Activated T-cell treated with anti-CD3 and anti-CD28 coated beads, Interleukin-2, amount 50 U/mL, for 48 hours (primary cell): ENCODE measurements around the gene PRKACB.
"Not testable (repeated sequence)": the region's sequence is repeated elsewhere in the genome, so short reads cannot be mapped to it uniquely, and the experiment has no call there.

Source experiments
- DNase-seq, 2 experiments: peaks; one replicate each; pipeline ENCODE4 v3.0.0-alpha.2; 2020

The PRKACB gene

DNA sequence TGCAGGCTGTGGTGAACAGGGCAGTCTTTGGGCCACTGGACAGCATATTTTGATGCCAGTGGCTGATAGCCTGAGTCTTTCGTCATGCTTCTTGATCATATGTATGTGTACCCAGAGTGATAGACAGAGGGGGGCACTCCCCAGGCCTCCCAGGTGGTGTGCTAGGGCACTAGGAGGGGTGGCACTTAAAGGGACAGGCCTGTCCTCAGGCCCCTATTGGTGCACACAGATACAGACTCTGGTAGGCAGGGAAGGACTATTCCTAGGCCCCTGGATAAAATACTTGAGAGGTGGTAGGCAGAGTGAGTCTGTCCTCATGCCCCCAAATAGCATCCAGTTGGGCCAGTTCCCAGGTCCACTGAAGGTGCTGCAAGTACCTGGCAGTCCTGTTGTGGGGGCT lies 80.8 kb downstream of the PRKACB start:
- no peak for DNase-seq

DNA sequence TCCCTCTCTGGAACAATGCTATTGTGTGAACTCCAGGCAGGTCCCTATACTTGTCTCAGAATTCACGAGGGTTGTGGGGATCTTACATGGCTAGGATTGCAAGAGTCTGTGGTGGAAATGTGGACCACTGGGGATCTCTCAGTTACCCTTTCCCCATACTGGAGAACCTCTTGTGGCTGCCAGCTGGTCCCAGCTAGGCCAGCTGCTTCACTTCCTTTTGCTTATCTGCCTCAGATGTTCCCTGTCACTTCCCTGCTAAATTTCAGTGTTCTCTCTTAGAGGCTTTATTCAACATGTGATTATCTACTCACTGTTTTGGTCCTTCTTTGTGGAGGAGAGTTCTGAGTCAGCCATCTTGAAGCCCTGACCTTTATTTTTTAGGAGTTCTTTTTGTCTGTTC lies 81.6 kb downstream of the PRKACB start:
- DNase-seq: no peak

DNA sequence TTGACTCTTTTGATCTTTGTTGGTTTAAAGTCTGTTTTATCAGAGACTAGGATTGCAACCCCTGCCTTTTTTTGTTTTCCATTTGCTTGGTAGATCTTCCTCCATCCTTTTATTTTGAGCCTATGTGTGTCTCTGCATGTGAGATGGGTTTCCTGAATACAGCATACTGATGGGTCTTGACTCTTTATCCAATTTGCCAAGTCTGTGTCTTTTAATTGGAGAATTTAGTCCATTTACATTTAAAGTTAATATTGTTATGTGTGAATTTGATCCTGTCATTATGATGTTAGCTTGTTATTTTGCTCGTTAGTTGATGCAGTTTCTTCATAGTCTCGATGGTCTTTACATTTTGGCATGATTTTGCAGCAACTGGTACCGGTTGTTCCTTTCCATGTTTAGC lies 88.6 kb downstream of the PRKACB start:
- DNase-seq: not testable (repeated sequence)

DNA sequence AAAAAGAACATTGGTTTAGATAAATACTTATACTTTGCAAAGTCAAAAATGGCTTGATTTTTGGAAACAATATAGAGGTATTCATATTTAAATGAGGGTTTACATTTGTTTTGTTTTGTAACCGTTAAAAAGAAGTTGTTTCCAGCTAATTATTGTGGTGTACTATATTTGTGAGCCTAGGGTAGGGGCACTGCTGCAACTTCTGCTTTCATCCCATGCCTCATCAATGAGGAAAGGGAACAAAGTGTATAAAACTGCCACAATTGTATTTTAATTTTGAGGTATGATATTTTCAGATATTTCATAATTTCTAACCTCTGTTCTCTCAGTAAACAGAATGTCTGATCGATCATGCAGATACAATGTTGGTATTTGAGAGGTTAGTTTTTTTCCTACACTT lies 92.2 kb downstream of the PRKACB start:
- DNase-seq: no peak

GRCh38 chr1:84242641-84243040 lies 98.6 kb downstream of the PRKACB start:
- DNase-seq: no peak

DNA sequence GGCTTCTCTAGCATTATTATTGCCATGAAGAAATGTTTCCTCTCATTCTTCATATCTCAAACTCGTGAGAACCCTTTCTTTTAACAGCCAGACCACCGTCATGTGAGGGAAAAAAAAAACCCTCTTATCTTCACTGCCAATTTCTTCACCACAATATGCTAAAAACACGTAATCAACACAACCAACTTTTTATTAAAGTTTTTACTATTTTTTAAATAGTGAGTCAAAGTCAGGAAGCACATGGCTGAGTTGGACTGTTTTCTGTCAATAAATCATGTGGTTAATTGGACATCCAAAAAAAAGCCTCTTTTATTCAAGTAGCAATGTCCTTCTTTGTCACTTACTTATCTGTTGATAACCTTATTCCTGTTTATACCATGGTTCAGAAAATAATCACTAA lies 101.5 kb downstream of the PRKACB start:
- no peak for DNase-seq

GRCh38 chr1:84246213-84246612 lies 102.1 kb downstream of the PRKACB start:
- DNase-seq: no peak

DNA sequence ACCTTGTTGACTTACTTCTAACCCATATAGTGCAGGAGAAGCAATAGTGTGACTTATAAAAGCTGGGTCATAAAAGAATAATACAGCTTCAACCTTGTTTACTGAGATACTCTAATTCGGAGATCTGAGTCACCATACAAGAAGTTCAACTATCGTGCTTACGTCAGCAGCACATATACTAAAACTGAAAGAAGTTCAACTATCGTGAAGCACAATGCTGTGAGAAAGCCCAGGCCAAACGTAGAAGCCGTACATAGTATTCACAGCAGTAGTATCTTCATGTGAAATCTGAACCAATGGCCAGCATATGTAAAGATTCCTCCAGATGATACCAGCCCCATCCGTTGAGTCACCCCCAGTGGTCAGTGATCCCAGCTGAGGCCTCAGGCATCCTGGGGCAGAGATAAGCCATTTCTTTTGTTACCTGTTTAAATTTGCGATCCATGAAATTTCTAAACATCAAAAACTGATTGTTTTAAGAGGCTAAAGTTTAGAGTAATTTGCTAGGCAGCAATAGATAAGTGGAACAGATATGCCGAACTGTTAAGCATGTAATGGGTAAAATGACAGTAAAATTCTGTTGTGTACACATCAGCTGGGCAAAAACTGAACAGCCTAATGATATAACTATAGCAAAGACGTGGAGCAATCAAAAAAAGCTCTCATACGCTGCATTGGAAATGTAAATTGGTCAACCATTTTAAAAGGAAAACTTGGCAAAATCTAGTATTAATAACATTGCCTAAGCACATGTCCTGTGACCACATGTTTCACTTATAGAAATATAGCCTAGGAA lies 103.6 kb downstream of the PRKACB start:
- DNase-seq: no peak

- no peak for DNase-seq
Observed at GRCh38 chr1:84250668-84251067, 106.6 kb downstream of the PRKACB start.

- DNase-seq: no peak
Observed at GRCh38 chr1:84253036-84253435, 109.0 kb downstream of the PRKACB start.

- DNase-seq: no peak
Observed at GRCh38 chr1:84253891-84254290, 109.8 kb downstream of the PRKACB start.

DNA sequence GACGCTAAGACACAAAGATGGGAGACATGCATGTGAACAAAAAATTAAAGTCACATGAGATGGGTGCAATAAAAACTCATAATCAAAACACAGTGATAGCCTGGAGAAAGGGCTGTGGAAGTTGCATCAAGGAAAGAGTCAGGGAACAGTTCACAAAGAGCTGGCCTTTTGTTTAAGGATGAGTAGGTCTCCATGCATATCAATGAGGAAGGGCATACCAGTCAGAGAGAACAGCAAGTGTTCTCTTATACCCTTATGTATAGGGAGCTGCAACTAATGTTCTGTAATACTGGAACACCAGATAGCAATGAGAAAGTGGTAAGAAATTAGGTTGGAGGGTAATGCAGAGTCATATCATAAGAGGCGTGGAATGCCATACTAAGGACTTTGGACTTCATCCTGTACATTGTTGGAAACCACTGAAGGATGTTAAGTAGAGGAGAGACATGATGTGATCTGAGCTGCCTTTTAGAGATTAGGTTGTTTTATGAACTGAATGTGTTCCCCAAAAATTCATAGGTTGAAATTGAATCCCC lies 110.7 kb downstream of the PRKACB start:
- DNase-seq: no peak

GRCh38 chr1:84255582-84255981 lies 111.5 kb downstream of the PRKACB start:
- no peak for DNase-seq

DNA sequence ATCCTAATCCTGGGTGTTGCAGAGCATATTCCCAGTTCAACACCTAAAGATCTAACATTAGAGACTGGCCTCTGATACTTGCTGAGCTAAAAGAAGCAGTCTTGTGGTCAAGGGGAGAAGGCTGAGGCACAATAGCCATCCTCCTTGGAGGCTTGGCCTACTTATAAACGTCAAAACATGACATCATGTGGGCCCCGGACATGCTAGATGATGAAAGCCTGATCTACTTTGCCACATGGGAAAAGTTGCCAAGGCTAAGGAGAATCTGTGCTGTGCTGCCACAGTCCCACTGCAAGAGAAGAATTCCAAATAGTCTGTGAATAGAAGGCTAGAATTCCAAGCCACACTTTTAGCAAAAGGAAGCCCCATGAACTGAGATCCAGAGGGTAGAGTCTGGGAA lies 113.5 kb downstream of the PRKACB start:
- DNase-seq: no peak

DNA sequence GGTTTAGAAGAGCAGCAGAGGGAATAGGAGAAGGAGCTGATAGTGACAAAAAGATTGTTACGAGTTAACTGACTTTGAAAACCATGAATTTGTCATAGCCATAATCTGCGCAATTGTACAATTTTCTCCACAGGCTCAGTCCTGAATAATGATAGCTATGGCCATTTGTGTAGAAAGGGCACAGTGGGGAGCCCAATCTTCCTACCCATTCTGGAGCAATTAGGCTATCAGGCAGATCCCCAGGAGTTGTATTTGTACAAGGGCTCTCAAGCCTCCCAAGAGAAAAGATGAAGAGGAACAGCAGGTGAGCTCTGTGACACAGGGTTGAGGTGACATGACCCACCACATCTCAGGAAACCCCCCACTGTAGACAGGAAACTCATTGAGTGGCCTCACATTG lies 115.3 kb downstream of the PRKACB start:
- DNase-seq: no peak

- no peak for DNase-seq
Observed at GRCh38 chr1:84259989-84260388, 115.9 kb downstream of the PRKACB start.

DNA sequence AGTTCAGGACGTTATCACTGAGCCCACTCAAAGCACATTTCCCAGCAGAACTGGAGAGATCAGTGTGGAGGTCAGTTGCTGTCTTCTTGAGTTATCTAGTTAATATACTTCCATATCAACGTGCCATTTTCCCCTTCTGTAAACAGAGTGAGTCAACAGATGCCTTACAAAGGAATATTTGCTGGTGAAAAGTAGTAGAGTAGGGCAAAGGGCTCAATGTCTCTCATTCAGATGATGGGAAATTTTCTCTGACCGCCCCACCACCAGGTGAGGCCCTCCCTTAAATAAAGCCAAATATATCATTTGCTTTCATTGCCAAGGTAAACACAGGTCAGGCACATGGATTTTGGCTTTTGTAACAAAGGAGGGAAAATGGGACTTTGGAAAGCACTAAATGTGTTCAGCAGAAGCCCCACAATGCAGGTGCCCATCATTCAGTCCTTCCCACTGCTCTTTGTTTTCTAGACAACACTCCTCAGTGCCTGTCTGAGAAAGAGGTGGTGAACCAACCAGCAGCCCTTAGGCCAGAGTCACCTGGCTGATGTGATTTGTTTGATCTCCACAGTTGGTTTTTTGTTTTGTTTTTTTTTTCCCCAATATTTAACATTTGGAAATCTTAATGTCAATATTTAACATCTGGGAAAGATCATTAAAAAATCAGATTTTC lies 116.9 kb downstream of the PRKACB start:
- DNase-seq: no peak

- DNase-seq: no peak
Observed at GRCh38 chr1:84264961-84265360, 120.9 kb downstream of the PRKACB start.

- DNase-seq: no peak
Observed at GRCh38 chr1:84265867-84266266, 121.8 kb downstream of the PRKACB start.

DNA sequence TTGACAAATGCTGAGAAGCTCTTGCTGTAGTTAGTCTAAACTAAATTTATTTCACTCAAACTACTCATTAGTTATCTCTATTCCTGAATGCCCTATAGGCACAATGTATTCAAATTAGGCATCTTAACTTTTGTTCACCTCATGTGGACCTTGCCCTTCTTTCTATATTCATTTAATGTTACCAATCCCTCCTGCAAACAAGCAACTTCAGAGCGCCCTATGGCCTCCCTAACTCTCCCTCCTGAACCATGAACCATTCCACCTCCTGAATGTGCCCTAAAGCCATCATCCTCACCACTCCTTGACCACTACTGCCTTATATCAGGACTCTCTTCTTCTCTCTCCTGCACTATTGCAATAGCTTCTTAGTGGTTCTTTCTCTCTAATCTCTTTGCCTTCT lies 122.7 kb downstream of the PRKACB start:
- no peak for DNase-seq

DNA sequence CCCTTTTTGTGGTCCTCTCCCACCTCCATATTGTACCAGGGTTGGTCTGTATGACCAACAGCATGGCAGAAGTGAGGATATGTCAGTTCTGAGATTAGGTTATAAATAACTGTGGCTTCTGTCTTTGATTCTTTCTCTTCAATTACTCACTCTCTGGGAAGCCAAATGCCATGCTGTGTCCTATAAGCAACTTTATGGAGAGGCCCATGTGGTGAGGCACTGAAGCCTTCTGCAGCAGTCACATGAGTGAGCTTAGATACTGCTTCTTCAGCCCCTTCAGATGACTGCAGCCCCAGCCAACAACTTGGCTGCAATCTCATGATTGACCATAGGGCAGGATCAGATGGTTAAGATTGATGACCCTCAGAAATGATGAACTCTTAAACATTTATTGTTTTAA lies 123.4 kb downstream of the PRKACB start:
- DNase-seq: no peak

GRCh38 chr1:84268346-84268745 lies 124.3 kb downstream of the PRKACB start:
- DNase-seq: no peak

- DNase-seq: no peak
Observed at GRCh38 chr1:84269306-84269705, 125.2 kb downstream of the PRKACB start.

DNA sequence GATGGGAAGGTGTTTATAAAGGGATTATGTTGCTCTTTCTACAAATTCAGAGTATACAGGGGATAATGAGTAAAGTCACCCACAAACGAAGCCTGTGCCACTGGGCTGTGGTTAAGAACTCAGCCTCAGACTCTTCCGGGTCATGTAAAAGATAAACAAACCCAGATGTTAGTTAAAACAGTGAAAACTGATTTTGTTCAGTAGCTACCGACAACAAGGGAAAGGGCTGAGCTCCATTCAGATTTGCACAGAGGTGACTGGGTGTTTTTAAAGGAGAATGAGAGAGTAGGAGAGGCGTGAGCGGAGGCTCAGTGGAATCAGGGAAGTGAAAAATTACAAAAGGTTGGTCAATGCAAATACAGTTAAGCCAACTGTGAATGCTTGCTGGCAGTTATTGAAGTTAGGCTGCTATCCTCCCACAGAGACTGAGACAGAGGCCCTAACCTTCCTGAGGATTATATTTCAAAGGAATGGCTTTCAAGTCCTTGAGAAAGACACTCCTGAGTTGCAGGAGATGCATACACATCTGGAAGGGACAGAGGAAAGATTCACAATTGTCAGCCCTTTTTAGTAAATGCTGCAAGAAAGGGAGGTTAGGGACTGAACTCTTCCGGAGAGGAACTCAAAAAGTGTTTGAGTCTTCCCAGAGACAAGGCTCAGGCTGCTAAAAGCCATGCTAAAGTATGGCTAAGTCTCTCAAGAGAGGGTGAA lies 127.5 kb downstream of the PRKACB start:
- DNase-seq: no peak
